Spleen (tissue), 7 donors: ENCODE results near the gene ADGRF3.

Source experiments
- POLR2AphosphoS5 ChIP-seq, 3 donors: sonication (generic); formaldehyde crosslinking; IDR thresholded peaks; one replicate each; pipeline ENCODE4 v1.5.1; 2017; ENCODE audit warnings: antibody characterized with exemption in 3 of 3
- TF ChIP-seq, protein P1 (sequence below), 11 experiments: fragments of 200-600 bp in 7 of 11; fragments of 450-650 bp in 4 of 11; sonication (generic) in 4 of 11; IDR thresholded peaks in 8 of 11; conservative IDR thresholded peaks in 3 of 11; 1 replicate in 7 of 11; 2 replicates in 4 of 11; pipeline versions ENCODE4 v1.4.0 to v1.8.0; 2016 to 2021; ENCODE audit warnings: antibody characterized with exemption in 11 of 11, inconsistent platforms in 4 of 11, mild to moderate bottlenecking in 1 of 11
- donor health status: DM: no; HTN: no; CAD: no; lungs with moderate emphysema.
- donor health status: DM: no; HTN: no; CAD: no.
- donor health status: DM: no; HTN: no; CAD: no.

DNA sequence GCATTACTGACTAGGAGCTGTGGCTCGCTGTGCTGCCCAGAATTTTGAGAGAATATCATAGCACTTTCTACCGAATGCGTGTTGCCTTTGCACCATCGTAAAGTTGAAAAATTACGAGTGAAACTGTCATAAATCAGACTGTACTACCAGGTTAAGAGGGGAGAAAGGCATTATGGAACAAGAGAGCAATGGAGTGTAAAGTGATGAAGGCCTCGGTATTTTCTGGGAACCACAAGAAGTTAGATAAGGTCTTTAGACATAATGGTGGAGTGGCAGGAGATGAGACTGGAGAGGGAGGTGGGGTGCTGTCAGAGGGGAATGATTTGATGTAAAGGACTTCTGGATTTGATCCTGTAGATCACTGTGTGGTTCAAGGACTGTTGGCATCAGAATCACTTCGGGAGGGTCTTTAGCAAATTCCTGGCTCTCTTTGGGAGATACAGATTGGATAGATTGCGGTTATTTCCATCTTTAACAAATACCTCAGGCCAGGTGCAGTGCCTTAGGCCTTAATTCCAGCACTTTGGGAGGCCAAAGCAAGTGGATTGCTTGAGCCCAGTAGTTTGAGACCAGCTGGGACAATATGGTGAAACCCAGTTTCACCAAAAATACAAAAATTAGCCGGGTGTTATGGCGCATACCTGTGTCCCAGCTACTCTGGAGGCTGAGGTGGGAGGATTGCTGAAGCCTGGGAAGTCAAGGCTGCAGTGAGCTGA is 4.9 kb upstream of the ADGRF3 start:
- TF ChIP-seq, protein P1, sequence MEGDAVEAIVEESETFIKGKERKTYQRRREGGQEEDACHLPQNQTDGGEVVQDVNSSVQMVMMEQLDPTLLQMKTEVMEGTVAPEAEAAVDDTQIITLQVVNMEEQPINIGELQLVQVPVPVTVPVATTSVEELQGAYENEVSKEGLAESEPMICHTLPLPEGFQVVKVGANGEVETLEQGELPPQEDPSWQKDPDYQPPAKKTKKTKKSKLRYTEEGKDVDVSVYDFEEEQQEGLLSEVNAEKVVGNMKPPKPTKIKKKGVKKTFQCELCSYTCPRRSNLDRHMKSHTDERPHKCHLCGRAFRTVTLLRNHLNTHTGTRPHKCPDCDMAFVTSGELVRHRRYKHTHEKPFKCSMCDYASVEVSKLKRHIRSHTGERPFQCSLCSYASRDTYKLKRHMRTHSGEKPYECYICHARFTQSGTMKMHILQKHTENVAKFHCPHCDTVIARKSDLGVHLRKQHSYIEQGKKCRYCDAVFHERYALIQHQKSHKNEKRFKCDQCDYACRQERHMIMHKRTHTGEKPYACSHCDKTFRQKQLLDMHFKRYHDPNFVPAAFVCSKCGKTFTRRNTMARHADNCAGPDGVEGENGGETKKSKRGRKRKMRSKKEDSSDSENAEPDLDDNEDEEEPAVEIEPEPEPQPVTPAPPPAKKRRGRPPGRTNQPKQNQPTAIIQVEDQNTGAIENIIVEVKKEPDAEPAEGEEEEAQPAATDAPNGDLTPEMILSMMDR (IDR thresholded peaks at IDR 0.05 in 8 of 11, conservative IDR thresholded peaks at IDR 0.05 in 3 of 11): no peak
- no peak for TF ChIP-seq POLR2AphosphoS5 (IDR thresholded peaks at IDR 0.05)
